Left lung (tissue), 10 donors: ENCODE results near the gene TOMT. TPM values are rescaled to one million over a fixed set of nuclear protein-coding genes. Genes with fewer than 3 reads are reported as not detected.
A peak's percentile ranks its signal among the peaks of the same experiment; 100 is the strongest.

Experiments
- ATAC-seq: fragments of 200-7000 bp; cut with Tn5 transposase; one replicate; pipeline ENCODE4 v1.9.1; 2020; ENCODE audit warnings: moderate library complexity
- DNase-seq, 4 donors: peaks; one replicate each; pipeline ENCODE4 v3.0.0-alpha.2; 2013 to 2020
- H3K27ac ChIP-seq, 2 donors: fragments of 200-600 bp; sonication (generic) in 1 of 2; one replicate each; pipeline versions ENCODE4 v1.5.0 to v1.8.0; 2020 to 2021
- H3K27me3 ChIP-seq, 2 donors: fragments of 200-600 bp; sonication (generic) in 1 of 2; one replicate each; pipeline versions ENCODE4 v1.5.0 to v1.8.0; 2020 to 2021
- H3K36me3 ChIP-seq, 2 donors: fragments of 200-600 bp; sonication (generic) in 1 of 2; one replicate each; pipeline versions ENCODE4 v1.5.0 to v1.8.0; 2020 to 2021
- H3K4me1 ChIP-seq, 2 donors: fragments of 200-600 bp; one replicate each; pipeline ENCODE4 v1.8.0; 2021
- H3K4me3 ChIP-seq, 2 donors: fragments of 200-600 bp; sonication (generic) in 1 of 2; one replicate each; pipeline versions ENCODE4 v1.5.0 to v1.8.0; 2020 to 2021; ENCODE audit warnings: mild to moderate bottlenecking in 1 of 2
- H3K9me3 ChIP-seq, 2 donors: fragments of 200-600 bp; sonication (generic) in 1 of 2; one replicate each; pipeline versions ENCODE4 v1.5.0 to v1.8.0; 2020 to 2021
- CTCF ChIP-seq, 2 donors: fragments of 200-600 bp; sonication (generic) in 1 of 2; IDR thresholded peaks; one replicate each; pipeline versions ENCODE4 v1.5.0 to v1.8.0; 2021; ENCODE audit warnings: antibody characterized with exemption in 2 of 2
- intact Hi-C, 2 donors: fragments of 100-400 bp; cut with DNase I; formaldehyde crosslinking; loops; one replicate each; pipeline versions ENCODE4 v1.11.2 to v1.14.2; 2022
- polyA plus RNA-seq, 6 donors: library from polyadenylated mRNA; unstranded; fragments of 120-200 nt; gene quantifications; one replicate each; pipeline ENCODE4 v1.2.1, GENCODE V29; 2013; ENCODE audit not compliant: insufficient read length in 6 of 6
- total RNA-seq, 2 donors: library from RNA; stranded (reverse); fragmentation: NEBNext Ultra II Directional; extraction: Animal tissue kit (Norgen Biotek cat#: 25700); gene quantifications; one replicate each; pipeline ENCODE4 v1.2.1, GENCODE V29; 2021
- donor health status: DM: no; HTN: yes; CAD: no.
- donor health status: DM: no; HTN: no; CAD: no.

TOMT gene
- total and polyA plus RNA-seq, 8 donors: not detected

DNA sequence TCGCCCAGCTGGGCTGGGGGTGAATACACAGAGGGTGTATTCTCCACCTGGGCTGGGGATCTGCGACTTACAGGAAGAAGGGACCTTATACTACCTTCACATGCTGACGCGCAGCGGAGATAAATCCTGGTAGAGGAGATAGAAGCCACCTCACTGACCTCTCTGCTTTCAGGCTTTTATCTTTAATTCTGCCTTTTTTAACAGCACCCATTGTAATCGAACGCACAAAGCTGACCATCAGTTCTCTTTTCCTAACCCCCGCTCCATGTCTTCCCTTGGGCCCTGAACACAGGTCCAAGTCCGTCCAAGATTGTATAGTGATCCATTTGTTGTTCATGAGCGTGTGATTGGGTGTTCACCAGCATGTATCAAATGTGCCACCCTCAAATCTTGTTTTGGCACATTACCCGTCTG, 2.0 kb upstream of the TOMT start:
- DNase-seq (no peak), ATAC-seq (no peak)
- TF ChIP-seq CTCF (IDR thresholded peaks at IDR 0.05): no peak
- Histone ChIP-seq H3K9me3 (no peaks in the 10 kb centered on the region), H3K36me3 (peaks cover 0 to 26% of the 10 kb centered on the region in 2 donors), H3K4me1 (peaks cover 14 to 47% of the 10 kb centered on the region in 2 donors), H3K4me3 (peak overlapping the region in 1 of 2 donors; percentile 93), H3K27ac (peak overlapping the region; percentile 97 to 98), H3K27me3 (no peaks in the 10 kb centered on the region)
- intact Hi-C loops: no loop called here

- no peak for DNase-seq
- no peak for ATAC-seq
- Histone ChIP-seq H3K27ac (peak overlapping the region; percentile 99 to 100), H3K9me3 (no peaks in the 10 kb centered on the region), H3K4me1 (peaks cover 8 to 16% of the 10 kb centered on the region in 2 donors), H3K4me3 (peak overlapping the region; percentile 52 to 58), H3K36me3 (peaks cover 0 to 25% of the 10 kb centered on the region in 2 donors), H3K27me3 (no peaks in the 10 kb centered on the region)
- intact Hi-C loops: no loop called here
- TF ChIP-seq CTCF (IDR thresholded peaks at IDR 0.05): no peak
Observed at GRCh38 chr11:72111300-72112142, 5.8 kb downstream of the TOMT start.

GRCh38 chr11:72112143-72112977, 6.6 kb downstream of the TOMT start, which contains the start of gene ANAPC15:
TSS of gene ANAPC15 (minus strand) at chr11:72112695. CDS start at chr11:72111276, 1,419 bp downstream.
- DNase-seq: peak; percentile 93 to 100 (median 99)

DNA sequence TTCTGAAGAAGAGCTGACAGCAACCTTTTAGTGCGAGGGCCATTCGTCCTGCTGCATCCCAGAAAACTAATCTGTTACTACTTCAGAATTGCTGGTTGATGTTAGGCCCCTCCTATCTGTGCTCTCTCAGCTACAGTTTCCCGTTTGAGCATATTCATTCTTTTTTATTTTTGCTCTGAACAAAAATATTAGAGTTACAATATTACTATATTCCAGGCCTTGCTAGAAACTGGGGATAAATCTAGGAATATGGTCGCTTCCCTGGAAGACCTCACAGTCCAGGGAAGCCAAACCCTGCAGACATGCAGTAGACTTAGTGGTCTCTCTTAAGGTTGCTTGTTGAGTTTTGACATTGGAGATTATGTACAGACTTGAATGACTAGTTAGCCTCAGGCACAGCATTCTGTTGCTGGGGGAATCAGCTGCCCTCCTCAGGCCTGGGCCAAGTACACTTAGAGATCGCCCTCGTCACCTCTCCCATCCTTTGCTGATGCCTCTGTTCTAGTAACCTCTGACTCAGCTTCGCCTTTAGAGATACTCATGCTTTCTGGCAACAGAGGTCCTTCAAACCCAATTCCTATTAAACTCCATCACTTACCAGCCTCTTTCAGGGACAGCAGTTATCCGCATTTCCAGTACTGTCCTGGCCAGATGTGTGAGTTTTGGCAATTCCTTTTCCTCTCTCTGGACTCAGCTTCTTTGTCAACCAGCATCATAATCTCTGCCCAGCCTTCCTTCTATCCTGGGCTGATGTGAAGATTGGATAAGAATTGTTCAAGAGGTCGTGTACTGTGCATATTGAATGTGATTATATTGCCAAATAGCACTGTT, 7.5 kb downstream of the TOMT start:
- H3K36me3 ChIP-seq: peaks cover 0 to 17% of the 10 kb centered on the region in 2 donors
- no peak for DNase-seq
- H3K27ac ChIP-seq: peak overlapping the region; percentile 99 to 100
- ATAC-seq: no peak
- H3K27me3 ChIP-seq: no peaks in the 10 kb centered on the region
- H3K9me3 ChIP-seq: no peaks in the 10 kb centered on the region
- H3K4me1 ChIP-seq: peaks cover 8 to 16% of the 10 kb centered on the region in 2 donors
- intact Hi-C loops: no loop called here
- TF ChIP-seq CTCF (IDR thresholded peaks at IDR 0.05): no peak
- peak overlapping the region; percentile 52 to 58 for H3K4me3 ChIP-seq

More at GRCh38 chr11:72112143-72112977, 6.6 kb downstream of the TOMT start, which contains the start of gene ANAPC15:
- peak; percentile 95 for ATAC-seq
- intact Hi-C loops: no loop called here
- Histone ChIP-seq H3K4me1 (peaks cover 8 to 16% of the 10 kb centered on the region in 2 donors), H3K36me3 (peaks cover 0 to 25% of the 10 kb centered on the region in 2 donors), H3K9me3 (no peaks in the 10 kb centered on the region), H3K27ac (peak within 1 kb of the TSS; percentile 99 to 100), H3K27me3 (no peaks in the 10 kb centered on the region), H3K4me3 (peak within 1 kb of the TSS; percentile 52 to 58)
- no peak for TF ChIP-seq CTCF (IDR thresholded peaks at IDR 0.05)
